Kidney glomerular epithelial cell (primary cell): ENCODE data around the gene LGALS9C.
"Not testable (repeated sequence)": the region's sequence is repeated elsewhere in the genome, so short reads cannot be mapped to it uniquely, and the experiment has no call there.

Source experiments
- DNase-seq: peaks from one replicate; lab custom pipeline; 2025; lab: John Stamatoyannopoulos, UW

LGALS9C gene

GRCh38 chr17:18530405-18530804 lies 53.8 kb downstream of the LGALS9C start:
- not testable (repeated sequence) for DNase-seq

- DNase-seq, result not testable (repeated sequence)
These were observed 65.6 kb downstream of the LGALS9C start for GRCh38 chr17:18542234-18542633.

GRCh38 chr17:18542907-18543306 lies 66.3 kb downstream of the LGALS9C start:
- not testable (repeated sequence) for DNase-seq
